NCI-H748 (cell line): ENCODE data around the gene MICAL2.

Experiments
- DNase-seq: peaks from one replicate; lab custom pipeline; 2025; ENCODE audit not compliant: unreplicated experiment; lab: John Stamatoyannopoulos, UW

The MICAL2 gene

DNA sequence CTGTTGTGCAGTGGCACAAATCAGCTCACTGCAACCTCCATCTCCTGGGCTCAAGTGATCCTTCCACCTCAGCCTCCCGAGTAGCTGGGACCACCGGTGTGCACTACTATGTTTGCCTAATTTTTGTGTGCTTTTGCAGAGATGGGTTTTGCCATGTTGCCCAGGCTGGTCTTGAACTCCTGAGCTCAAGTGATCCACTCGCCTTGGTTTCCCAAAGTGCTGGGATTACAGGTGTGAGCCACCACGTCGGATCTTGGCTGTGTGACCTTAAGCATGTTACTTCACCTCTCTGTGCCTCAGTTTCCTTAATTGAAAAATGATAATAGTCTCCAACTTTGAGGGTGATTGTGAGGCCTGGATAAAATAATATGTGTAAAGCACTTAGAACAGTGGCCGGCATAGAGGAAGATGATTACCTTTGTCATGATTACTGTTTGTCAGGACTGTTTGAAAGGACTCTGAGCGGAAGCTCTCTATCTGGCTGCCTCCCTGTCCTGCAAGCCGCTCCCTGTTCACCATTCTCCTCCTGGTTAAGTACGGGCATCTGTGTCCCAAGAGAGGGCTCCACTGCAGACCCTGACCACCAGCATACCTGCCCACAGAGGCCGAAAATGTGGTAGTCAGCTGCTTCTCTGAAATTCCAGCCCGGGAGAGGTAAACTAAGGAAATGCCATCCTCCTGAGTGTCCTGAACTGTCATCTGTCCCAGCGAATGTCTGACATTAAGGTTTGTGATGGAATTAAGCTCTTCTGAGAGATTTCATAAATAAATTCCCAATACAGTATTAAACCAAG, 73.6 kb downstream of the MICAL2 start:
- no peak for DNase-seq

DNA sequence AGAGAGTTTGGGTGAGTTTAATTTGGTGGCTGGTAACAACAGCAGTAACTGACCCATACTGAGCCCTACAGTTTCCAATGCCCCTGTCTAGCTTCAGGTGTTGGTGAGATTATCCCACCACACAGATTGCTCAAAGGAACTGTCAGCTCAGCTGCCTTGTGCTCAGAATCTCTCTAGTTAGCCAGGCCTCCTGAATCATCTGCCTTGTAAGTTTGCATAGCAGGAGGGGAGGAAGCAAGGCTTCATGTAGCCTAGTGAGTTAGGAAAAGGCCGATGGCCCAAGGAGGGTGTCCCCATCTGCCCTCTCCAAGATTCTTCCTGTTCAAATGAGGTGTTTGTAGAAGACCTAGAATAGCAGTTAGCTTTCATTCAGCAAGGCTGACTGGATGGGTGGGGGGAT, 74.3 kb downstream of the MICAL2 start:
- DNase-seq = no peak

DNA sequence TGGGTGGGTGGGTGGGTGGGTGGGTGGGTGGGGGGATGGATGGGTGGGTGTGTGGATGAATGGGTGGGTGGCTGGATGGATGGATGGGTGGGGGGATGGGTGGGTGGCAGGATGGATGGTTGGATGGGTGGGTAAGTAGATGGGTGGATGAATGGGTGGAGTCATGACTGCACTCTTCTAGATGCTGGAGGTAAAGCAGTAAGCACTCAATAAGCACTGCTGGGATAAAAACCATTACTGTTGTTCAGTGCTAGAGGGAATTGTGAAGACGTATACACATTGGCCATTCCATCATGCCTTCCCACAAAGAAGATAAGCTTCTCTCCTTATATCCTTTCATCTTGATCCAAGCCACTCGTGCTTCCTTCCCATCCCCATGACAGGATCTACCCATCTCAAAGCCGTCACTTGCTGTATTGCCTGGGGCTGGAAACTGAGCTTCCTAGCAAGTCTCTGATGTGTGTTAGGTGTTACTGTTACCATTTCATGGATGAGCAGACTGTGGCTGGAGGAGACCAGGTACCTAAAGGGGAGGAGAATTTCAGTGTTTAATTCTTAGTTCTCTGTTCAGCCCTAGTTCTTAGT, 74.8 kb downstream of the MICAL2 start:
- no peak for DNase-seq

DNA sequence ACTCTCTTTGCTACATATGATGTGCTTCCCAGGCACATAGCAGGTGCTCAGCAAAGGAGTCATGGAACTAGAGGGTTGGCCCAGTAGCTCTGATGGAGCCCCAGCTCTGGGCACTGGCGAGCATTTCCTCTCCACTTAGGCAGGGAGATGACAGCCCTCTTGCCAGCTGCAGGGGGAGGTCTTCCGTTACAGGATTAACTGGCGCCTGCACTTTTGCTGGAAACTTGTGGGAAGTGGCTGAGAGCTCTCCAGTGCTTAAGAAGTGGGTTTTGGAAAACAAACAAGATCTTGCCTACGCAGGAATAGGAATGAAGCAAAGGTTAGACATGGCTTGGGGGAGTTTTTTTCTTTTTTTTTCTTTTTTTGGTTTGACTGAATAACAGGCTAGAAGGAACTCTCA, 75.5 kb downstream of the MICAL2 start:
- no peak for DNase-seq

DNA sequence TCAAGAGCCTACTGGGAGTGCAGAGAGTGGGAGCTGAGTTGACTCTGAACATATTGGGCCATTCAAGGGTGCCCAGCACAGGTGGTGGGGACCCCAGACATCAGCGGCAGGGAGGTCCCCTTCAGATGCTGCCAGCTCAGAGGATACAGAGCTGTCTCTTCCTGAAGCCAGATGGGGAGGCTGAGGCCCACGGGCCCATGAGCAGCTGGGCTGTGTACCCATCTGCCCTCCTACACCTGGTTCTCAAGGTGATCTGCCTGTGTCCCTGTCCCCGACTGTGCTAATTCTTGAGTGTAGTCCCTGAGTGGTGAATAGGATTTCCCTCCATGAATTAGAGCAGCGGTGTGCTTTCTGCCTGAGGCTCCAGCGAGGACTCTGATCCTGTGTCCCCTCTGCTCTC, 76.3 kb downstream of the MICAL2 start:
- no peak for DNase-seq

DNA sequence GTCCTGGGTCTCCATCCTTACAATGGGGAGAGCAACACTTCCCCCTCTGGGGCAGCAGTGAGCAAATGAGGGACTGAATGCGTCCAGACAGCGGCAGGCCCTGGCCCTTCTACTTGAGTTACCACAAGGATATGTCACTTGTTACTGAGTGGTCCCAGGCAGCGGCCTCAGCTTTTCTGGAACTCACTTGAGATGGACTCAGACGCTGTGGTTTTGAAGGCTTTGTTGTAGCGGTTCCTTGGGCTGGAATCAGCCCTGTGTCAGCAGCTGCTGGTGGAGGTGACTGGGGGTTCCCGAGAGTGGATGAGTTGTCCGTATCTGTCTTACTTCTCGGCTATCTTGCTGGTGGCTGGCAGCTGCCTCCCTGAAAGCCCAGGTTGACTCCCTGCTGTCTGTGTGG, 77.0 kb downstream of the MICAL2 start:
- no peak for DNase-seq

DNA sequence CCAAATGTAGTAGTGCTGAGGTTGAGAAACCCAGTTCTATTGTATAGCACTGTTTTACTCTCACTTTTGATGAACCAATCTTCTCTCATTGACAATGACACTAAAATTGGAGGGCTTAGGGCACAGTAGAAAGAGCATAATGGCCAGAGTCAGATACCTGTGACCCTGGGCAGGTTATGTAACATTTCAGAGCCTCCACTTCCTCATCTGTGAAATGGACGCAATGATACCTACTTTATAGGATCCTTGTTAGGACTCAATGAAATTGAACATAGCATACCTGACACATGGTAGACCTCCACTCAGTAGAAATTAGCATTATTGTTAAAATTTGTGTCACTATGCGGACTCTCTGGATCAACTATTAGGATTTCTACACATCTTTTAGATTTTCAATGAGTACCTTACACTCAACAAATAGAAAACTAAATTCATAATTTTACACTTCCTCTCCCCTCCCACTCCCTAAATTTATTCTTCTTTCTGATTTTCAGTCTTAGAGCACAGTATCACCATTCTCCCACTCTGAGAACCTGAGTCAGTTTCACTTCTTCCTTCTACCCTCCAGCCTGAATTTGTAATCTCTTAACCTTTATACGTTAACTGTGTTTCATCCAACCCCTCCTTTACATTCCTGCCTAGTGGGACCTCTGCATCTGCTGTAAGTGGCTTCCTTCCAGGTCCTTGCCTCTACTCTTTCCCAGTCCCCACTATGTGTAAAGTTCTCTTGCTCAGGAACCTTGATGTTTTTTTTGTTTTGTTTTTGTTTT, 78.3 kb downstream of the MICAL2 start:
- DNase-seq = no peak

DNA sequence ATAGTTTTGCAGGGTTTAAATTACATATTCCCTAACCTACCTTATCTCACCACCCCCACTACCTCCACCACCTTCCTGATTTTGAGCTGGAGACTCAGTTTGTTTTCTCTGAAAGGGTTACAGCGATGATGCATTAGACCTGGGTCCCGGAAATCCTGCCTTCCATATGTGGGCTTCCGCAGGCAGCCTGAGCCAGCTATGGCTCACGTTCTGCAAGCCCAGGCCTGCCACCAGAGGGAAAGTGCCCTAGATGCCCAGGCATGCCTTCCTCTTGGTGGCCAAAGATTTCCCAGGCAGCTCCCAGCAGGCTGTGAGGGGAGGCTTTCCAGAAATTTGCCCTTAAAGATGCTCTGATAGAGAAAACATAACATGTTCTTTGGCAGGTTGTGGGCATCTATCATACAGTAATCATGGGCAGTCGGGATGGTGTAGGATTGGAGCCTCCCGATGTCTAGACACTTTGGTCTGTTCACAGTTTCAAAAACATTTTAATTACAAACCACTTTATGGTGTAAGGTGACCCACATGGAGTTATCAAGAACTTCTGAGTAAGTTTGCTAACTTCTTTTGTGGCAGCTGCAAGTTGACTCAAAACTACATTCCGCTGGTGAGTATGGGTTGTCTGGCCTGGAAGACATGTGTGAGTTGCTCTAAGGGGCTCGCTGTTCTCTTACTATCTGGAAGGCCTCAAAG, 79.3 kb downstream of the MICAL2 start:
- DNase-seq = no peak

DNA sequence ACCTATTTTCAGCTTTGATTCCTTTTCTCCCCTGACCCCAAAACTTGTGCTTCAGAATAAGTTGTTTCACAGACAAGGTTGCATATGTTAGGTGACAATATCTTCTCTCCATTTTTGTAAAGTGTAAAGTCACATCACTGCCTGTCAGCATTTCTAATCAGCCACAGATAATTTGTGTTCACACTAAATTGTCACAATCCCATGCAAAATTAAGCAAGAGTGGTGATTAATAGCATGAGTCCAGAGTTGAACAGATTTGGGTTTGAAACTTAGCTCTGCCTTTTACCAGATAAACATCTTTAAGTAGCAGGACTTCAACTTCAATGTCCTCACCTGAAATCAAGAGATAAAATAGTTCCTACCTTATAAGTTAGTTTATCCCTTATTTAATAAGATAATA, 80.1 kb downstream of the MICAL2 start:
- no peak for DNase-seq

DNA sequence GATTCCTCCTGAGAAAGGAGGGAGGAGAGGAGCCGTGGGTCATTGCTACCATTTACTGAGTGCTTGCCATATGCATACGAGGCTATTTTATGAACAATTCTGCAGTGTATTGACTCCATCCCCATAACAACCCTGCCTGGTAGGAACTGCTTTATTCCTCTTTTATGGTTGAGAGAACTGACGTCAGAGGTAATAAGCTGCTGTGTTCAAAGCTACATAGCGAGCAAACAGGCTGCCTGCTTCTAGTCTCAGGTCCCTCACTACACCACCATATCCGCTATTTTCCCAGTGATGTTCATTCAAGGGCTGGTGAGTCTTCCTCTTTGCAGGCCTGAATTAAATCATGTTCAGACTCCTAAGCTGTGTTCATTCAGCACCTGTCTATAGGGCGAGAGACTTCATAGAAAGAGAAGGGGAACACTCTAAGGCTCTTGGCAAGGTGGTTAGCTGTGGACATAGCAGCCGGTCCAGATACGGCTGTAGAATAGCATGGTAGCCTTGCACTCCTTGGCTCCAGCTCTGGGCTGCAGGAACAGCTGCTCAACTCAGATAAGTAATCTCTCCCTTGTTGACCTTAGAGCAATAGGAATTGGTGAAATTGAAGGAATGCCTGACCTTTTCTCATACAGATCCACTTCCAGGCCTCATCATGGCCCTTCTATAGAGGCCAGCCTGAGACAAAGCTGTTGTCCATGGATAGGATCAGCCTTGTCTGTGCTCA, 82.6 kb downstream of the MICAL2 start:
- DNase-seq = no peak

DNA sequence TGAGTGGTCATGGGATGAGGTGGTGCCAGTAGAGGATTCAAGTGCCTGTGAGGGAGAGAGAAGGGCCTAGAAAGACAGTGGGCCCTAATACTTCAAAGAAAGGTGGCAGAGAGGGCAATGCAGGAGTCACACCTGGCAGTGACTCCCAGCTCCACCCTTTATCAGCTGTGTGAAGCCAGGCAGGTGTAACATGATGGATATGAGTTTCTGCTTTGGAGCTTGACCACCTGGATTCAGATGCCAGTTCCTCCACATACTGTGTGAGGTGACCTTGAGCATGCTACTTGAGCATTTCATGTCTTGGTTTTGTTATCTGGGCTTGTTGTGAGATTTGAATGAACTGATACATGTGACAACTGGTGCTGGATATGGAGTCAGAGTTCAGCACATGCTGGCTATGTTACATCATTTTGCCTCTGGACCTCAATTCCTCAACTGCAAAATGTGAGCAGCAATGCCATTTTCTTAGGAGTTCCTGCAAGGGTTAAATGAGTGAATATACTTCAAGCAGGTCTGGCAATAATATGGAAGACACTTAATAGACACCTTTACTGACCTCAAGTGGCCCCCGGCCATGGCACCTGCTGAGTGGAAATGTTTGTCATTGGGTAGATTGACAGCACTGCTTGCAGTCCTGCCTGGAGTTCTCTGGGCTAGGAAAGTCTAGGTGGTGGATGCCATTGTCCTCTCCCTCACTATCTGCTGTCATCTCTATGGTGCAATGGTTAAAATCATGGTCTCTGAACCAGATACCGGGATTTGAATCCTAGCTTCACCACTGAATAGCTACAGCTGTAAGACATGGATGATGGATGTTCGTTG, 83.3 kb downstream of the MICAL2 start:
- no peak for DNase-seq

DNA sequence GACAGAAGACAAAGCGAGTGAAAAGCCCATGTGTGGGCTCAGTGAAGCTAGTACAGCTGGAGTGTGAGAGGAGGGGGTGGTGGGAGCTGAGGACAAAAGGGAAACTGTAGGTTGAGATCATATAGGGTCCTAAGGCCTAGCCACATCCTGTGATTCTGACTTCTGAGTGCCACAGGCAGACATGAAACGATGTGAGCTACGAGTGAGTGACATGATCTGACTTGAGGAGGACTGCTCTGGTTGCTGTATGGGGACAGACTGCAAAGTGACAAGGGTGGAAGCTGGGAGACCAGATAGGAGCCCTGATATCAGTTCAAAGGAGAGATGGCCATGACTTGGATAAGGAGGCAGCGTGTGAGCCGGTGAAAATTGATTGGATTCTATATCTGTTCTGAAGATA, 85.4 kb downstream of the MICAL2 start:
- no peak for DNase-seq

DNA sequence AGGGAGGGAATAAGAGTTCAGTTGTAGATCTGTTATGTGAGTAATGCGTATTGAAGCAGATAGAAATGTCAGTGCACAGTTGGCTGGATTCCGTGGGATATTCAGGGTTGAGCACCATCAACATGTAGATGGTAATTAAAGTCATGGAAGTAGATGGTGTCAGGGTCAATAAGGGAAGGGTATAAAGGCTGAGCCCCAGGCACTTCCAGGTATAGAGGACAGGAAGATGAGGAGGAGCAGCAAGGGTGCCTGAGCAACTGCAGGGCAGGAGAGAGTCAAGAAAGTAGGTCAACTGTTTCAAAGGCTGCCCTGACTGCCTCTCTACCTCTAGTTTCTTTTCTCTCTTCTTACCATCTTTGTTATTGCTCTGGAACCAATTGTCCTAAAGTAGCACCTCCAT, 85.9 kb downstream of the MICAL2 start:
- no peak for DNase-seq

DNA sequence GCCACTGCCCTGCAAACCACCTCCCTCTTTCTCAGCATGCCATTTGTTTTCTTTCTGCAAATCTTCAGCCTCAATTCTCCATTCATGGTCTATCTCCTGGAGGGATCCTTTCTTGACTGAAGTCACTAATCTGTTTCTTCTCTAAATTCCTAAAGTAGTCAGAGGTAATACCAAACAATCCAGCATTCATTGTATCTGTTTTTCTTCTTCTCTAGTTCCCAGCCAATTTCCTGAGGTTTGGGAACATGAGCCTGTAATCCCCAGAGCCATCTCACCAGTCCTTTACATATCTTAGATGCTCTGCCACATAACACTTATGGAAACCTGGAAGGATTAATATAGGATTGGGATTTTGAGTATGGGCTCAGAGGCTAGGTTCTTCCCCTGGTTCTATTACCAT, 86.5 kb downstream of the MICAL2 start:
- DNase-seq = no peak

DNA sequence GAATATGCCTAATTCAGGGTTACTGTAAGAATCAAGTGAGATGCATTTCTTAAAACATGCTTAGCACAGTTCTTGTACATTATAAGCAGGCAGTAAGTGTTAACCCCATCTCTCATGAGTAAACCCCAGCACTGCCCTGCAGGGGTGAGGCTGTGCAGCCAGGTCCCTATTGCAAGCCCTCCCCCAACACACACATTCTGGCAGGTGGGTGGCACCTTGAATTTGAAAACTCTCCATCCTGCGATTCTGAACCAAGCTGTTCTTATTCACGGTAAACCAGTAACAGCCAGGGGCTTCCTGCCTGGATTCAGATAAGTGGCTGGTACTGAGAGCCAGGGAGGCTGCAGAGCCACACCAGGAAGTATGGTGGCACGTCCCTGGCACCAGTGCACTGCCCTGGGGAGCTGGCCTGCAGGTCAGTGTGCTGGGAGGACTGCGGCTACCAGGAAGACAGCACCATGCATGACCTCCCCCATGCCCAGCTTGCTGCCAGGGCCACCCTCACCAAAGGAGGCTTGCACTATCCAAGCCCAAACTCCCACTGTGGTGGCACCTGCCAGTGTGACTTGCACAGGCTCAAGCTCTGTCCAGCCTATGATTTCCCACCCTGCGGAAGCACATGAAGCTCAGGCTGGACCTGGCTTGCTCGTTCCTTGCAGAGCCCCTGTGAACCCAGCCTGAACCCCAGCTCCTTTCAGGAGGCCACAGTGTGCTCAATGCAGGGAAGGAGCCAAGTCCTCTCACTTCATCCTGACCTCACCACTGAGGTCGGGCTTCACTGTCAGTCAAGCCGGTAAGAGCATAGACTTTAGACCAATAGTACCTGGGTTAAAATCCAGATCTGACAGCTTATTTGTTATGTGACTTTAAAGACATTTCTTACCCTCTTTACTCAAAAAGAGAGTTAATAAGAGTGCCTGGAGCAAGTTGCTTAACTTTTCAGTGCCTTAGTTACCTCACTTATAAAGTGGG, 88.1 kb downstream of the MICAL2 start:
- DNase-seq = no peak

DNA sequence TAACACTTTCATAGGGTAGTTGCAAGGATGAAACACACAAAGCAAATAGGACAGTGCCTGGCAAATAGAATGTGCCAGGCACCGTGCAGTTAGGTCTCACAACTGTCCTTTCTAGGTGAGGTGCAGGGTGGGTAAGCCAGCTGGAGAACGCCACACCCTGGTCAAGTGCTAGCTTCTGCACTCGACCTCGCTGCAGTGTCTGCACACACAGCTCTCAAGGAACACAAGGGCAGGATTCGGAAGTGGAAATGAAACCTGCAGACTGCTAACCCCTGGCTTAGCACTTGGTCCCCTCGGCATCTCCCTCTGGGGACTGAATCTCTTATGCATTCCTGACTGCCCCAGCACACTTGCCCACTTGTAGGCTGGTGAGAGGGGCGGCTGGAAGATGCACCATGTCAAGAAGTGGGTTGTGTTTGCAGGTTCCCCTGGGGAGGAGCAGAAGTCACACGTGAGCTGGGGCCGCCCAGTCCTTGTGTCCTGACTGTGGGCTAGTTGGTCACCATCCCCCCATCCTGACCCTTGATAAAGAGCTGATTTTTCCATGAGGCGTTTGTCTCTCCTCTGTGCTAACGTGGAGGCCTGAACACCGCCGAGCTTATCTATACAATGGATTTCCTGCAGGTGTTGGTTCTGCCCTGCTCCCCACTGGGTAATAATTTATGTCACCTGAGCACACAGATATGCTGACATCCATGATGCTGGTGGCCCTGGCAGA, 89.0 kb downstream of the MICAL2 start:
- peak; percentile 90 for DNase-seq

DNA sequence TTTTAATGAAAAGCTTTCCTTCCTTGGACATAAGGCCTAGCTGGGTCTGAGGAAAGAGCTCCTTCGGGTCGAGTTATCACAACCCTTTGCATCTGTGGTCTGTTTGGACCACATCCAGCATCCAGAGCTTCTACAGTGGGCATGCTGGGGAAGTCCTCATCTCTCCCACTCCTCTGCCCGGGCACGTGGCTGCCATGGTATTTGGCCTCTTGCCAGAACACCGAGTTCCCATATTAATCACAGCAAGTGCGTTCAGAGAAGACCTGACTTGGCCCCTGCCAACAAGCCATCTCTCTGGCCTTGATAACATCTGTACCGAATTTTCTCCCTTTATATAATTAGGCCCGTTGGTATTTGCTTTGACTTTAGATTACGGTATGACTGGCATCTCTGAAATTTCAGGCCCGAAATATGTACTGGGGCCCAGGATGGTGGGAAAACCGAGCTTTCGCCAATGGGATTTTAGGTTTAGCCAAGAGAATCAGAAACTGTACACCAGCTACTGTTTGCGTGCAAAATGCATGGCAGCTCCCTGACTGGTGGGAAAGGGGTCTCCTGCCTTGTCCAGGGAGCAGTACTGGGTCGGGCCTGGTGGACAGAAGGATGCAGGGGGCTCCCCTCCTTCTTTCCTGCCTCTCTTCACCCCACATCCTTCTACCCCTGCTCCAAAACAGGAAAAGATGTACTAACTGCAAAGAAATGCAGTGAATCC, 90.0 kb downstream of the MICAL2 start:
- peak; percentile 75 for DNase-seq
